Fibroblast of villous mesenchyme (primary cell): ENCODE results near the gene IFT27. TPM values are rescaled to one million over a fixed set of nuclear protein-coding genes. Genes with fewer than 3 reads are reported as not detected.
A peak's percentile ranks its signal among the peaks of the same experiment; 100 is the strongest.

Experiments
- DNase-seq: peaks from one replicate; pipeline ENCODE4 v3.0.0-alpha.2; 2010; ENCODE audit warnings: low read depth
- H3K4me3 ChIP-seq: 2 replicates; pipeline ENCODE4 v1.5.1; 2011; ENCODE audit warnings: low read depth, mild to moderate bottlenecking, low read length
- total RNA-seq: library from RNA; depleted of rRNA; stranded (reverse); fragments of >200 nt; gene quantifications from 2 replicates; pipeline ENCODE4 v1.2.3, GENCODE V29; 2012
- TF ChIP-seq, protein P1 (sequence below): IDR thresholded peaks from 2 replicates; pipeline ENCODE4 v1.5.1; 2012; ENCODE audit warnings: low read depth, mild to moderate bottlenecking, low read length; ENCODE audit not compliant: insufficient read depth

IFT27 gene
- total RNA-seq, 1 donor, result 16.0 TPM

DNA sequence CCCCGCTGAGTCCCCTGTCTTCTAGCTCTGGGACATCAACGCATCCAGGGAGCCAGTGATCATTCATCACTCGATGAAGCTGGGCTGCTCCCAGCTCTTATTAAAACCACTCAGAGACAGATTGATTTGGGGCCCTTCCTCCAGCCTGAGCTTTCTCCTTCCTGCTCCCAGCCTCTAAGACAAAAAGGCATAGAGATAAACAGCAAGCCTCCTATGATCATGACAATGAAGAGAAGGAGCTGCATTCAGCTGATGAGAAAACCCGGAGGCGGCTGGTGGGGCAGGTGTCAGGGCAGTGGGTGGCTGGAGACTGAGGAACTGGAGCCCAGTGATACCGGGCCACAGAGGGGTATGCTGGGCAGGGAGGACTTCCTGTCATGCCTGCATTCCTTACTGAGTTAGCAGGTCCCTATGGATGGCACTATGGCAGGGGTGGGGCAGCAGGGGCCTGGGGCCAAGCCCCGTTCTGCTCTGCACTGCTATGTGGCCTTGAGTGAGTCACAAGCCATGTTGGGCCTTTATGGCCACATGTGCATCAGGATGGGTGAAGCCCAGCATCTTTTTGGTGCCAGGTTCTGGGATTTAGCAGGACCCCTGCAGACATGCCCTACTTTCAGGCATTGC lies 20.7 kb upstream of the IFT27 start:
- TF ChIP-seq, protein P1, sequence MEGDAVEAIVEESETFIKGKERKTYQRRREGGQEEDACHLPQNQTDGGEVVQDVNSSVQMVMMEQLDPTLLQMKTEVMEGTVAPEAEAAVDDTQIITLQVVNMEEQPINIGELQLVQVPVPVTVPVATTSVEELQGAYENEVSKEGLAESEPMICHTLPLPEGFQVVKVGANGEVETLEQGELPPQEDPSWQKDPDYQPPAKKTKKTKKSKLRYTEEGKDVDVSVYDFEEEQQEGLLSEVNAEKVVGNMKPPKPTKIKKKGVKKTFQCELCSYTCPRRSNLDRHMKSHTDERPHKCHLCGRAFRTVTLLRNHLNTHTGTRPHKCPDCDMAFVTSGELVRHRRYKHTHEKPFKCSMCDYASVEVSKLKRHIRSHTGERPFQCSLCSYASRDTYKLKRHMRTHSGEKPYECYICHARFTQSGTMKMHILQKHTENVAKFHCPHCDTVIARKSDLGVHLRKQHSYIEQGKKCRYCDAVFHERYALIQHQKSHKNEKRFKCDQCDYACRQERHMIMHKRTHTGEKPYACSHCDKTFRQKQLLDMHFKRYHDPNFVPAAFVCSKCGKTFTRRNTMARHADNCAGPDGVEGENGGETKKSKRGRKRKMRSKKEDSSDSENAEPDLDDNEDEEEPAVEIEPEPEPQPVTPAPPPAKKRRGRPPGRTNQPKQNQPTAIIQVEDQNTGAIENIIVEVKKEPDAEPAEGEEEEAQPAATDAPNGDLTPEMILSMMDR, result no peak
- no peak for DNase-seq
- no peak overlapping the region for H3K4me3 ChIP-seq

DNA sequence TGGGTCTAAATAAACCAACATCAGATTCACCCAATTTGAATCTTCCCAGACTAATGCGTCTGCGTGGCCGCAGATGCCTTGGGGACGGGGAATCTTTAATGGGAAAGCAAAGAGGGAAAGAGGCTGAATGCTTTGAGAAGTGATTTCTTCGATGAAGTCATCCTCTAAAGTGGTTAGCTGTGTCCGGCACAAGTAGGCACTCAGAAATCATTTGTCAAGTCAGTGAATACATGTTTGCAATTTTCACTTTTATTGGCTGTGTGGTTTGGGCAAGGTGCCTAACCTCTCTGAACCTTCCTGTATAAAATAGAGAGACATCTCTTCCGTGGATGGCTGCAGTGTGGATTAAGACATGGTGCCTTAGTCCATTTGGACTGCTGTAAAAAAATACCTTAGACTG lies 19.7 kb upstream of the IFT27 start:
- no peak for DNase-seq

DNA sequence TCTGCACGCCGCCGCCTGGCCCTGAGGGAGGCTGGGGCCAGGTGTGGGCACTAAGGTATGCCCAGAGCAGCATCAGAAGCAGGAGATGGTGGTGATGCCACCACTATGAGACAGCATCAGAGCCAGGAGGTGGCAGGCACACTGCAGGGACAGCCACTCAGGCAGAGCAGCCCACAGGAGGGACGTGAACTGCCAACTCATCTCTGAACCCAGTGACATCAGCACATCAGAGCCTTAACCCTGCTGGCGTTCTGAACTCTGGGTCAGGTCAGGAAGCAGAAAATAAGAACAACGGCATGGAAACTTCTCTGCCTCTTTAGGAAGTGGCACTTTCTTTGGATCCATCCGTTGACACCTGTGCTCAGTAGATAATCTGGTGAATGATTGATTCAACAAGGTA lies 14.7 kb upstream of the IFT27 start:
- TF ChIP-seq, protein P1, result no peak
- no peak for DNase-seq
- no peak overlapping the region for H3K4me3 ChIP-seq

More for the DNA sequence above, 19.7 kb upstream of the IFT27 start:
- H3K4me3 ChIP-seq, result no peak overlapping the region
- TF ChIP-seq, protein P1, result no peak

DNA sequence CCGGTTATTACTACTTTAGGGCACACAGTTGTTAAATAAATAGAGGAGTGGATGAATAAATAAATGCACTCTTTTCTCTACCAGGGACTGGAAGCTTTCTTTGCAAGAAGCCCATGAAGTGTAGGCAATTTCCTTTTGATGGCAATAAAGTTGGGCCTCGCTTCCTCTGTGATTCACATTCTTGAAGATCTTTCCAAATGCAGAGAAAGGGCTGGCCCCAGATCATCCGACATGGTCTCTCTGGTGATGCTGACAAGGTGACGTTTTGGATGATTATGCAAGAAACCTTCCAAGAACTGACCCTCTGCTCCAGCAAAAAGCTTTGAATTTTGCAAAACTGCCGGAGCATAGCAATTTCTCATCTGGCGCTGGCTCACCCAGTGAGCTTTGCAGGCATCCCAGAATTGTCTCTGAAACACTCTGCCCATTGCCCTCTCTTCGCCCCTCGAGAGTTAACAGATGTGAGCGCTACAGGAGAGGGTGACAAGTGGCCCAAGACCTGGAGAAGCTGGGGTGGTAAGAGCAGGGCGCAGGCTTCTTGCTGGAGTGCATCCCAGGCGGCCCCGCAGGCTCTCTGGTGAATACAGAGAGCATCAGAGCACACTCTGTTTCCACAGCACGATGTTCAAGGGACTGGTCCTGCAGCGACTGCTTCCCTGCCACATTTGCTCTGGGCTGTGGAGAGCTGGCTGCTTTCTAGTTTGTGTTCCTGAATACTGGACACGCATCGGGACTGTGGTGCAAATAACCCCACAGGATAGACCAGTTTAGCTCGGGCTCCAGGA lies 11.5 kb upstream of the IFT27 start:
- TF ChIP-seq, protein P1, result no peak
- no peak for DNase-seq
- H3K4me3 ChIP-seq, result no peak overlapping the region

DNA sequence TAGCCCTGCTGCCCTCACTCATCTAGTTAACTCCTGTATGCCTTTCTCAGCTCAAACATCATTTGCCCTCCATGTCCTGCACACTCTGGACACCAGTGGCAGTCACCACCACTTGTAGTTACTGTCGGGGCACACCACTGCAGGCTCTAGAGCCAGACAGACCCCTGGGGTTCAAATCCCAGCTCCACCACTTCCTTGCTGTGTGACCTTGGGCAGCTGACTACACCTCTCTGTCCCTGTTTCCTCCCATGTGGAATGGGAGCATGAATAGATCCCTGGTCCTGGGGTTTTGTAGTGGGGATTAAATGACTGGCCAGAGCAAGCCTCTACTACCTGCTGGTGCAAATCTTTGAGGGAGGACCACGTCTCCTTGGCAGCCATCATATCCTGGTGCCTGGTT lies 7.8 kb upstream of the IFT27 start:
- no peak overlapping the region for H3K4me3 ChIP-seq
- no peak for DNase-seq
- TF ChIP-seq, protein P1, result no peak

DNA sequence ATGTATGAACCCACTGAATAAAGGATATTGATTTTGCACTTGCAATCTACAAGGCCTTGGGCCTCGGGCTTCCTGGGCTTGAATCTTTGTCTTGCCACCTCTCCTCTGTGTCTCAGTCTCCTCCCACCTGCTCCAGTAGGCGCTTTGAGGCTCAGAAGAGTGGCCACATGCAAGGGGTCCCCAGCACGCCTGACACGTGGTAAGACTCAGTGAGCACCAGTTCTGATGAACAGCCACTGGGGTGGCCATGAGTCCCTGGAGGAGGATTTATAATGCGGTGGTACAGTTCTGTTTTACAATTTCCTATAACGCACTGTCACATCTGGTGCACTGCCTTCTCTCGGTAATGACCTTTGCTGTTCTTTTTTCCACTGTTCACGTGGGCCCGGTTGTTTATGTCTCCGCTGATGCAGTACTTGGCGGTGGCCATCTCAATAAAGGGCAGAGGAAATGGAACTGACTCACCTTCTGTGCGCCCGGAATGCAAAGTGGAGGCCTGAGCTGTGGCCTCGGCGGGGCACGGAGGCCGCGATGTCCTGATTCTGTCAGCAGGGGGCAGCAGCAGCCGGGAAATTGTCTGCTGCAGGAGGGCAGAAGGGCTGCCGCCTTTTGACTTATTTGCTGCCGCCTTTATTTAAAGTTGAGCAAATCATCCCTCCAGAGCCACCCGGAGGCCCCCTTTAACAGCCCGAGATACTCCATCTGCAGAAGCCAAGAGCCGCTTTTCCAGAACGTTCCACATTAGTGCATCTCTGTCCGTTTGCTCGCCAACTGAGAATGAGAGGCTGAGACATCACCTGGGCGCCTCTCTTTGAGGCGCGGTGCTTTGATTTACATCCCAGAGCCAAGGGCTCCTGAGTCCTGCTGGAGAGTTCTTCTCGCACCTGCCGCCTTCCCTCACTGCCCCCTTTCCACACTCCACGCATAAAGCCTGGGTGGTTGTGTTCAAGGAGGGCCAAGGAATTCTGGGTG lies 6.0 kb upstream of the IFT27 start:
- TF ChIP-seq, protein P1, result peak; percentile 87

More for the DNA sequence above, 6.0 kb upstream of the IFT27 start:
- H3K4me3 ChIP-seq, result no peak overlapping the region
- peak; percentile 77 for DNase-seq
